Panc1 (cell line): ENCODE data around the gene HACD2. TPM values are rescaled to one million over a fixed set of nuclear protein-coding genes. Genes with fewer than 3 reads are reported as not detected.

ENCODE experiments used
- ATAC-seq: fragments of 200-7000 bp; cut with Tn5 transposase; 2 replicates; pipeline ENCODE4 v1.9.1; 2020; ENCODE audit warnings: mild to moderate bottlenecking, moderate library complexity
- BruUV-seq: library from RNA; stranded (reverse); fragments of 400-500 nt; replicated peaks from 2 replicates; lab custom pipeline; 2021; lab: Mats Ljungman, UMichigan
- CTCF ChIA-PET: fragments of 300-600 bp; sonication (Branson Sonifier 250); formaldehyde crosslinking; loops from one replicate; lab custom pipeline; 2022; ENCODE audit warnings: antibody characterized with exemption; lab: Charles Lee
- POLR2A ChIA-PET: fragments of 300-600 bp; sonication (Branson Sonifier 250); formaldehyde crosslinking; loops from one replicate; lab custom pipeline; 2022; ENCODE audit warnings: antibody characterized with exemption; lab: Charles Lee
- DNase-seq: peaks from one replicate; pipeline ENCODE4 v3.0.0-alpha.2; 2010; ENCODE audit warnings: low read depth, low spot score
- H3K27ac ChIP-seq: 2 replicates; pipeline ENCODE4 v1.5.1; 2011; ENCODE audit warnings: mild to moderate bottlenecking, low read length, inconsistent platforms
- H3K27me3 ChIP-seq: fragments of 200-500 bp; sonication (Bioruptor generic); 2 replicates; pipeline ENCODE4 v1.6.0; 2014; ENCODE audit warnings: low read length, inconsistent platforms; ENCODE audit not compliant: control insufficient read depth, insufficient read depth
- H3K36me3 ChIP-seq: fragments of 200-500 bp; sonication (Bioruptor generic); 2 replicates; pipeline ENCODE4 v1.5.1; 2014; ENCODE audit warnings: inconsistent platforms, mild to moderate bottlenecking, low read length, moderate library complexity; ENCODE audit not compliant: control insufficient read depth, insufficient read depth
- H3K4me1 ChIP-seq: 2 replicates; pipeline ENCODE4 v1.5.1; 2011; ENCODE audit warnings: inconsistent platforms, mild to moderate bottlenecking, low read length, moderate library complexity; ENCODE audit not compliant: control insufficient read depth, insufficient read depth
- H3K4me3 ChIP-seq, 2 experiments: 2 replicates each; pipeline ENCODE4 v1.5.1; 2011 to 2012; ENCODE audit warnings: low read depth in 2 of 2, low read length in 2 of 2, mild to moderate bottlenecking in 2 of 2, inconsistent platforms in 1 of 2, moderate library complexity in 1 of 2
- H3K9me3 ChIP-seq: fragments of 200-500 bp; sonication (Bioruptor generic); 2 replicates; pipeline ENCODE4 v1.5.1; 2014; ENCODE audit warnings: low read depth, mild to moderate bottlenecking, inconsistent platforms, low read length, moderate library complexity; ENCODE audit not compliant: control insufficient read depth, insufficient read depth
- POLR2AphosphoS5 ChIP-seq: IDR thresholded peaks from 2 replicates; pipeline ENCODE4 v1.6.1; 2012; ENCODE audit warnings: mild to moderate bottlenecking, low read depth, low read length, moderate library complexity
- SIN3A ChIP-seq: IDR thresholded peaks from 2 replicates; pipeline ENCODE4 v1.6.1; 2012; ENCODE audit warnings: low read depth, mild to moderate bottlenecking, low read length, moderate library complexity, borderline replicate concordance; ENCODE audit not compliant: insufficient read depth
- TCF7L2 ChIP-seq: IDR thresholded peaks from 2 replicates; pipeline ENCODE4 v1.6.1; 2011; ENCODE audit warnings: mild to moderate bottlenecking, low read depth, low read length, inconsistent platforms
- in situ Hi-C: cut with HindIII; loops from 2 replicates; pipeline ENCODE4 v1.10.0; 2016; ENCODE audit warnings: low sequenced_read_pairs, low pct_unique_long_range_greater_than_20kb
- intact Hi-C: fragments of 100-400 bp; cut with micrococcal nuclease; formaldehyde crosslinking; loops from one replicate; pipeline ENCODE4 v1.10.0; 2022; ENCODE audit not compliant: unreplicated experiment
- total RNA-seq: library from RNA; stranded (reverse); gene quantifications from one replicate; pipeline ENCODE4 v1.2.1, GENCODE V29; 2021; ENCODE audit not compliant: unreplicated experiment
- TF ChIP-seq, protein P1 (sequence below), 2 experiments: IDR thresholded peaks; 2 replicates each; pipeline ENCODE4 v1.6.1; 2011 to 2012; ENCODE audit warnings: low read depth in 2 of 2, control low read depth in 1 of 2, low read length in 1 of 2, mild to moderate bottlenecking in 1 of 2, moderate library complexity in 1 of 2; ENCODE audit not compliant: insufficient read depth in 1 of 2
- TF ChIP-seq, protein P2 (sequence below): fragments of 450-650 bp; IDR thresholded peaks from 2 replicates; pipeline ENCODE4 v1.5.1; 2017; ENCODE audit warnings: mild to moderate bottlenecking

HACD2 gene
- total RNA-seq, 1 experiment from 2014 or later = 58.6 TPM

DNA sequence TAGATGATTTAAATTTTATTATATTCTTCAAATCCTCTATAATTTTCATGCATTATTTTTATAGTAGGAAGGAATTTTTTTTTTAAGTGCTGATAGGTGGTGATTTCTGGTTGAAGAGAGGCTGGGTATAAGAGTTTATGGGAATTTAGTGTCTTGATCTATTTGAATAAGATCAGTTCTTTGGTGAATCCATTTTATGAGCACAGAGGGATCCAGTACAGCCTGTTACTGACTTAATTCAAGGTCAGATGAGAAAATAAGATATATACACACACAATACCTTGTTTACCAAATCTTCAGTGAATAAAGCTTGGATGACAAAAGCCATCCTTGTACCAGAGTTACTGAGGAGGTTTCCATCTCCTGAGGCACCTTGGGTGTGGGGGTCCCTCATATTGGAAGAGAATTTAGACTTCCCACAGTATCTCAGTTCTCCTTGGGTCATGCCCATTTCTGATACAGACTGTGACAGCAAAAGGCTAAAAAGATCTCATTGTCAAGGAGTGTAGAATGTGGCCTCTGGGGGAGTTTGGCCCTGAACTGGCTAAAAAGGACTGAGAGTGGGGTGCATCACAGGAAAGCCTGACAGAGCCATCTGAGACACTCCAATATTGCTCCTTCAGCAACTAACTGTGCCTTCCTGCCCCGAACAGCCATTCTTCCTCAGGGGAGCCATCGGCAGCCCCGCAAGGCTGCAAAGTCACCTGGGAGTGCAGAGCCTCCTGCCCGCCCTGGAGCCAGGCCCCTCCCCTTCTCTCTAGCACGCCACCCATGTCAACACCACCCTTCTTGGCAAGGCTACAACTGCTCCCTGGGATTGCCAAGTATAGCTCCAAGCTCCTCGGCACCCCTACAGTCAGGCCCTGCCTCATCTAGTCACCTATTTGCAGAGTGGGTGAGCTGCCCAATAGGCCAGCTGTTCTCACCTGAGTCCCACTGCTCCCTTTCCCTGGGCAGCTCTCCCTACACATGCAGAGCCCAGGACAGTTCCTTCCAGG is 43.1 kb upstream of the HACD2 start:
- in situ Hi-C loops (no loop called here), intact Hi-C loops (no loop called here)
- ATAC-seq = no peak
- Histone ChIP-seq H3K4me1 (0 out of 2 replicates have a peak, but pooled peaks cover 5% of the 10 kb centered on the region), H3K27me3 (no peaks in the 10 kb centered on the region), H3K9me3 (no peaks in the 10 kb centered on the region), H3K36me3 (no peaks in the 10 kb centered on the region), H3K4me3 (no peak overlapping the region), H3K27ac (no peak overlapping the region)
- no peak for TF ChIP-seq POLR2AphosphoS5
- no peak for TF ChIP-seq SIN3A
- TF ChIP-seq, protein P1, sequence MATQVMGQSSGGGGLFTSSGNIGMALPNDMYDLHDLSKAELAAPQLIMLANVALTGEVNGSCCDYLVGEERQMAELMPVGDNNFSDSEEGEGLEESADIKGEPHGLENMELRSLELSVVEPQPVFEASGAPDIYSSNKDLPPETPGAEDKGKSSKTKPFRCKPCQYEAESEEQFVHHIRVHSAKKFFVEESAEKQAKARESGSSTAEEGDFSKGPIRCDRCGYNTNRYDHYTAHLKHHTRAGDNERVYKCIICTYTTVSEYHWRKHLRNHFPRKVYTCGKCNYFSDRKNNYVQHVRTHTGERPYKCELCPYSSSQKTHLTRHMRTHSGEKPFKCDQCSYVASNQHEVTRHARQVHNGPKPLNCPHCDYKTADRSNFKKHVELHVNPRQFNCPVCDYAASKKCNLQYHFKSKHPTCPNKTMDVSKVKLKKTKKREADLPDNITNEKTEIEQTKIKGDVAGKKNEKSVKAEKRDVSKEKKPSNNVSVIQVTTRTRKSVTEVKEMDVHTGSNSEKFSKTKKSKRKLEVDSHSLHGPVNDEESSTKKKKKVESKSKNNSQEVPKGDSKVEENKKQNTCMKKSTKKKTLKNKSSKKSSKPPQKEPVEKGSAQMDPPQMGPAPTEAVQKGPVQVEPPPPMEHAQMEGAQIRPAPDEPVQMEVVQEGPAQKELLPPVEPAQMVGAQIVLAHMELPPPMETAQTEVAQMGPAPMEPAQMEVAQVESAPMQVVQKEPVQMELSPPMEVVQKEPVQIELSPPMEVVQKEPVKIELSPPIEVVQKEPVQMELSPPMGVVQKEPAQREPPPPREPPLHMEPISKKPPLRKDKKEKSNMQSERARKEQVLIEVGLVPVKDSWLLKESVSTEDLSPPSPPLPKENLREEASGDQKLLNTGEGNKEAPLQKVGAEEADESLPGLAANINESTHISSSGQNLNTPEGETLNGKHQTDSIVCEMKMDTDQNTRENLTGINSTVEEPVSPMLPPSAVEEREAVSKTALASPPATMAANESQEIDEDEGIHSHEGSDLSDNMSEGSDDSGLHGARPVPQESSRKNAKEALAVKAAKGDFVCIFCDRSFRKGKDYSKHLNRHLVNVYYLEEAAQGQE (IDR thresholded peaks at IDR 0.05; ENCODE audit: insufficient read depth in 1 of 2, low read depth in 2 of 2, low read length in 1 of 2) = no peak
- TF ChIP-seq, protein P2, sequence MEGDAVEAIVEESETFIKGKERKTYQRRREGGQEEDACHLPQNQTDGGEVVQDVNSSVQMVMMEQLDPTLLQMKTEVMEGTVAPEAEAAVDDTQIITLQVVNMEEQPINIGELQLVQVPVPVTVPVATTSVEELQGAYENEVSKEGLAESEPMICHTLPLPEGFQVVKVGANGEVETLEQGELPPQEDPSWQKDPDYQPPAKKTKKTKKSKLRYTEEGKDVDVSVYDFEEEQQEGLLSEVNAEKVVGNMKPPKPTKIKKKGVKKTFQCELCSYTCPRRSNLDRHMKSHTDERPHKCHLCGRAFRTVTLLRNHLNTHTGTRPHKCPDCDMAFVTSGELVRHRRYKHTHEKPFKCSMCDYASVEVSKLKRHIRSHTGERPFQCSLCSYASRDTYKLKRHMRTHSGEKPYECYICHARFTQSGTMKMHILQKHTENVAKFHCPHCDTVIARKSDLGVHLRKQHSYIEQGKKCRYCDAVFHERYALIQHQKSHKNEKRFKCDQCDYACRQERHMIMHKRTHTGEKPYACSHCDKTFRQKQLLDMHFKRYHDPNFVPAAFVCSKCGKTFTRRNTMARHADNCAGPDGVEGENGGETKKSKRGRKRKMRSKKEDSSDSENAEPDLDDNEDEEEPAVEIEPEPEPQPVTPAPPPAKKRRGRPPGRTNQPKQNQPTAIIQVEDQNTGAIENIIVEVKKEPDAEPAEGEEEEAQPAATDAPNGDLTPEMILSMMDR = no peak
- no TSS peak for BruUV-seq
- DNase-seq = no peak
- ChIA-PET POLR2A (no interaction called here), CTCF (interaction anchor here (1.0 kb wide), 1 partner anchor 14 kb away, joined by 3 read pairs; no protein-coding TSS in a partner anchor)

DNA sequence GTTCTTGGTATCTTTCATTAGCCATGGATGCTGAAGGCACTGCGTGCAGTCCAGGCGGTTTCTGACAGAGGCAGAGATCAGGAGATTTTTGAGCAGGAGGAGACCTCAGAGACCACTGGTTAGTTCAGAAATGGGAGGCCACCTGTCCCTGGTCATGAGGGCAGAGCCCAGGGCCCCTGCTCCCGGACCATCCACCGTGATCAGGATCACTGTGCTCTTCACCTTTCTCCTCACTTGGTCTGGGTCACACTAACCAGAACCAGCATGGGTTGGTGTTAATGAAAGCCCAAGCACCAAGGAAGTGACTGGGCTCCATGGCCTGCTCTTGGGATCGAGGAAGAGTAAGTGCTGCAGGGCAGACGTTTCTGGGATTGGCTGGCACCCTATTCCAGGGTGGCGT is 42.0 kb upstream of the HACD2 start:
- DNase-seq = no peak
- Histone ChIP-seq H3K4me3 (no peak overlapping the region), H3K27me3 (no peaks in the 10 kb centered on the region), H3K4me1 (no peaks in the 10 kb centered on the region), H3K36me3 (no peaks in the 10 kb centered on the region), H3K9me3 (no peaks in the 10 kb centered on the region), H3K27ac (no peak overlapping the region)
- intact Hi-C loops (no loop called here), in situ Hi-C loops (no loop called here)
- ATAC-seq = no peak
- ChIA-PET POLR2A (no interaction called here), CTCF (no interaction called here)
- TF ChIP-seq TCF7L2 (no peak), POLR2AphosphoS5 (no peak), SIN3A (no peak)
- TF ChIP-seq, protein P2 = no peak
- TF ChIP-seq, protein P1 (IDR thresholded peaks at IDR 0.05; ENCODE audit: insufficient read depth in 1 of 2, low read depth in 2 of 2, low read length in 1 of 2) = no peak
- no TSS peak for BruUV-seq
